HG03196 (cell line): ENCODE measurements around the gene FAM131A.

Experiments
- ATAC-seq: cut with Tn5 transposase; IDR thresholded peaks from one replicate; pipeline ENCODE4 v1.9.1; 2021; ENCODE audit not compliant: unreplicated experiment

The FAM131A gene, protein sequence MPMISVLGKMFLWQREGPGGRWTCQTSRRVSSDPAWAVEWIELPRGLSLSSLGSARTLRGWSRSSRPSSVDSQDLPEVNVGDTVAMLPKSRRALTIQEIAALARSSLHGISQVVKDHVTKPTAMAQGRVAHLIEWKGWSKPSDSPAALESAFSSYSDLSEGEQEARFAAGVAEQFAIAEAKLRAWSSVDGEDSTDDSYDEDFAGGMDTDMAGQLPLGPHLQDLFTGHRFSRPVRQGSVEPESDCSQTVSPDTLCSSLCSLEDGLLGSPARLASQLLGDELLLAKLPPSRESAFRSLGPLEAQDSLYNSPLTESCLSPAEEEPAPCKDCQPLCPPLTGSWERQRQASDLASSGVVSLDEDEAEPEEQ

DNA sequence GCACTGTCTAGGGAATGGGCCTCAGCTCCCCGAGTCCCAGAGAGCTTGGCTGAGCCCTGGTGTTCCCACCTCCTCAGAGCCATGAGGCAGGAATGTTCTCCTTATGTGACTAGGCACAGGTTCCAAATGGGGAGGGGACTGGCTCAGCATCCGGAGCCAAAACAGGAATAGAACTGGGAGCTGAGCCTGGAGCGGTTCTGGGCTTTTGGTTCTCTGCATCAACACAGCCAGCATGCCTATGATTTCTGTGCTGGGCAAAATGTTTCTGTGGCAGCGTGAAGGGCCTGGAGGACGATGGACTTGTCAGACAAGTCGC lies at the start of gene FAM131A:
Gene FAM131A, plus strand, starts transcription at position 202 of the 316 bp plus-strand sequence. Its CDS starts 31 bp downstream, at position 233.
- ATAC-seq, result no peak

DNA sequence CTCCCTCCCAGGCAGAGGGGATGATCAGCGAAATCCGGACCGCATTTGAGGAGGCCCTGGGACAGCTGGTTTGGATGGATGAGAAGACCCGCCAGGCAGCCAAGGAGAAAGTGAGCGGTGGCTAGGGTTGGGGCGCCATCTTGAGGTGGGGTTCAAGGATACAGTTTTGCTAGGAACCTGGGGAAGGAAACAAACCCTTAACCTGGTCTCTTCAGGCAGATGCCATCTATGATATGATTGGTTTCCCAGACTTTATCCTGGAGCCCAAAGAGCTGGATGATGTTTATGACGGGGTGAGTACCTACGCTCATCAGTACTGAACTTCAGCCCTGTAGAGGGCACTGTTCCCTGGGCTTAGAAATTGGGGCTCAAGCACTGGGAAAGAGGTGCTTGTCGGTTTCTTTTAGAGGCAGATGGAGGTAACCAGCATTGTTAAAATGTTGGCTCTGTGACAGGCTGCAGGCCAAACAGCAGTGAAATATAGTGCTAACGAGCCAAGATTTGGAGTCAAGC lies 47.9 kb upstream of the FAM131A start:
- ATAC-seq, result no peak

DNA sequence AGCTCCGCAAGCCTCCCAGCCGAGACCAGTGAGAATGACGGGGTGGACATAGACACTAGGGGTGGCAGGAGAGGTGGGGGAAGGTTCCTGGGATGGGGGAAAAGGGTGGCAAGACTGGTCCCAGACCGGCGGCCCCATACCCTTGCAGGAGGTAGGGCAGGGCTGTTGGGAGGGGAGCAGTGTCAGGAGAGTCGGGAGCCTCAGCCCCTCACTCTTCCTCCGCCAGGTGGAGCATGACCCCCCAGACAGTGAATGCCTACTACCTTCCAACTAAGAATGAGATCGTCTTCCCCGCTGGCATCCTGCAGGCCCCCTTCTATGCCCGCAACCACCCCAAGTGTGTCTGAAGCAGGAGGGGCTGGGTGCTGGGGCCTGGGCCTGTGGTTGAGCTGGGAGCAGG lies 47.1 kb upstream of the FAM131A start:
- ATAC-seq, result no peak

- no peak for ATAC-seq
Measured at GRCh38 chr3:184291044-184291737, 46.2 kb upstream of the FAM131A start.

DNA sequence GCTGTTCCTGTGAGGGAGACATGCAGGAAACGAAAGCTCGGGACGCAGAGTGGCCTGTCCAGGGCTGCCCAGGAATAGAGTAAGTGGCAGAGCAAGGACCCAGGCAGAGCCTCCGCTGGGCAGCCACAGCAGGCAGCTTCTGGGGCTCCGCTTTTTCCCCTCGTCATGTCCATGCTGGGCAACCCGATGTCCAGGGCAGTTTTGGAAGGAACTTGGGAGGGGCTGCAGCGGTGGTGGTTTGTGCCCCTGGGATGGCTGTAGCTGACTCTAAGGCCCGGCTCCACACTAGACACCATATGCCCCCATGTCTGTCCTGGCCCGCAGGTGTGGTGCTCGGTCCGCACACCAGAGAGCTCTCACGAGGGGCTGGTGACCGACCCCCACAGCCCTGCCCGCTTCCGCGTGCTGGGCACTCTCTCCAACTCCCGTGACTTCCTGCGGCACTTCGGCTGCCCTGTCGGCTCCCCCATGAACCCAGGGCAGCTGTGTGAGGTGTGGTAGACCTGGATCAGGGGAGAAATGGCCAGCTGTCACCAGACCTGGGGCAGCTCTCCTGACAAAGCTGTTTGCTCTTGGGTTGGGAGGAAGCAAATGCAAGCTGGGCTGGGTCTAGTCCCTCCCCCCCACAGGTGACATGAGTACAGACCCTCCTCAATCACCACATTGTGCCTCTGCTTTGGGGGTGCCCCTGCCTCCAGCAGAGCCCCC lies 45.5 kb upstream of the FAM131A start:
- no peak for ATAC-seq

DNA sequence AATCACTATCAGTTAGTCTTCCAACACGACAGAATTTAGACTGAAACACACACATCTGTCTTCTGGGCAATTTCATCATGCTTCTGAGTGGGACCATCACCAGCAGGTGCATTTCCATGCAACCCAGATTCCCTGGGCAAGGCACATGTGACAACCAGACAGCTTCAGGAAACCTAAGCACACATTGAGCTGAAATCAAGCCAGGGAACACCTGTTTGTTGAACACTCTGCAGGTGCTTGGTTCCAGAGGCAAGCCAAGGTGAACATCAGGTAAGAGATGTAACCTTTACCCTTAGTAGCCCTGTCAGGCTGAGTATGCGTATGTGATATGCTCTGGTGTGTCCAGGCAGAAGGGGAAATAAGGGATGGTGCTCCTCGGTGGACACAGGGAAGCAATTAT lies 41.6 kb upstream of the FAM131A start:
- no peak for ATAC-seq

DNA sequence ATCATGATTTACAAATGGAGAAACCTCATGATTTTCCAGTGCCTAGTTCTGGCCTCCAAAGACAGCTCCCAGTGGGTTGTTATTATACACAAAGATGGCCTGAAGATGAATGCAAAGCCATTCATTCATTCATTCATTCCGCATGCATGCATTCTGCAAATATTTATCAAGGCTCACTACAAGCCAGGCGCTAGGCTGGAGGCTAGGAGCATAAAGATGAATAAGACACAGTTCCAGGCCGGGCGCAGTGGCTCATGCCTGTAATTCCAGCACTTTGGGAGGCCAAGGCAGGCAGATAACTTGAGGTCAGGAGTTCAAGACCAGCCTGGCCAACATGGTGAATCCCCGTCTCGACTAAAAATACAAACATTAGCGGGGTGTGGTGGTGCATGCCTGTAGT lies 40.8 kb upstream of the FAM131A start:
- ATAC-seq, result no peak

DNA sequence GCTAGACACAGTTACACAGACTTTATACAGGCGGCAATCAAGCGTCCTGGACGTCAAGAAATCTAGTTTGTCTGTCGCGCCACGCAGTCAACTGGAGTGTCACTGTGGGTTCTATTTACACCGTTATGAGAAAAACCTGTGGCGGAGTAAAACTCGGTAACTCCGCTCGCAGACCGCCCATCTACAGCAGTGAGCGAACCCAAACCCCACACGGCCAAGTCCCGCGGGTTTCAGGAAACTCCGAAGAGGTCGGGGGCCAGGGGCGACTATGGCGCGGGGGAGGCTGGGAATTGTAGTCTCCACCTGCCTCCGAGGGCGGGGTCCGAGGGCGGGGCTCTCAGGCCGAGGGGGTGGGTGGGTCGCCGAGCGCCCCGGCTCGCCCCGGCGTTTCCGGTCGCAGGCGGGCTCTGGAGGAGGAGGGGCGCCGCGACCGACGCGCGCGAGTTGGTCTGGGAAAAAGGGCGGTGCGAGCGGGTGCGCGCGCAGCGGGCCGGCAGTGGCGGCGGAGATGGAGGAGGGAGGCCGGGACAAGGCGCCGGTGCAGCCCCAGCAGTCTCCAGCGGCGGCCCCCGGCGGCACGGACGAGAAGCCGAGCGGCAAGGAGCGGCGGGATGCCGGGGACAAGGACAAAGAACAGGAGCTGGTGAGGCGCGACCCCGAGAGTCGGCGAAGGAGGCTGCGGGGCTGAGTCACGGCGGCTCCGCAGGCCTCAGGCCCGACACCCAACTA lies 38.5 kb upstream of the FAM131A start, which contains the start of gene PSMD2:
Gene PSMD2, plus strand, starts transcription at position 483 of the 729 bp plus-strand sequence. Its CDS starts 26 bp downstream, at position 509.
- ATAC-seq, result peak; percentile 89

GRCh38 chr3:184299488-184300377 lies 37.7 kb upstream of the FAM131A start:
- ATAC-seq, result no peak

DNA sequence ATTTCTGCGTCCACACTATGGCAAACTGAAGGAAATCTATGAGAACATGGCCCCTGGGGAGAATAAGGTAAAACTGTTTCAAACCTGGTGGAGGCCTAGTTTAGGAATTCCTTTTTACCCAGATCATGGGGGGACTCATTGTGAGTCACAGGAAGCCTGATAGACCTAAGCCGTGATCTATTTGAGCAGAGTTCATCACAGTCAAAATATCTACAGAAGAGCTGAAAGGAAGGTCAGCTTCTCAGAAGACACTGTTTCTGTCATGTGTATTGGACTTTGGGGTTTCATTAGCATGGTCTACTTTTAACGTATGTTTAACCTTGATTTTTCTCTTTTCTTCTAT lies 37.1 kb upstream of the FAM131A start:
- no peak for ATAC-seq

GRCh38 chr3:184305577-184305976 lies 31.8 kb upstream of the FAM131A start:
- ATAC-seq, result no peak

DNA sequence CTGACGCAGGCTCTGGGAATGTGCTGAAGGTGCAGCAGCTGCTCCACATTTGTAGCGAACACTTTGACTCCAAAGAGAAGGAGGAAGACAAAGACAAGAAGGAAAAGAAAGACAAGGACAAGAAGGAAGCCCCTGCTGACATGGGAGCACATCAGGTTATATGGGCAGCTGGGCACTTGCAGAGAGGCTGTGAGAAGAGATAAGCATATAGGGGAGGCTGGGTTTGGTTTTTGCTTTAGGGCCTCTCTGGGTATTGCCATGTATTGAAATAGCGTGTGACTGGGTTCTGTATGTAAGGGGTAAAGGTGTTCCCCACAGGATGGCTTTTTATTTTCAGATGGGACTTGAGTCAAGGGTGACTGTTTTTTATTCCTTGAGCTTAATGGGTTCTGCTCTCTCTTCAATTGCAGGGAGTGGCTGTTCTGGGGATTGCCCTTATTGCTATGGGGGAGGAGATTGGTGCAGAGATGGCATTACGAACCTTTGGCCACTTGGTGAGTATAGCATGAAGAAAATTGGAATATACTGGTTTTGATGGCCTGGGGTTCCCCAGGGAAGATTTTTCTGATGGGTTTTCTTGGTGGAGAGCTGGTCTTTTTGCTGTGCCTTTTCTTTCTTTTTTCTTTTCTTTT lies 30.9 kb upstream of the FAM131A start:
- ATAC-seq, result no peak

- no peak for ATAC-seq
Measured at GRCh38 chr3:184307915-184308314, 29.5 kb upstream of the FAM131A start.

GRCh38 chr3:184308744-184309143 lies 28.7 kb upstream of the FAM131A start:
- no peak for ATAC-seq

DNA sequence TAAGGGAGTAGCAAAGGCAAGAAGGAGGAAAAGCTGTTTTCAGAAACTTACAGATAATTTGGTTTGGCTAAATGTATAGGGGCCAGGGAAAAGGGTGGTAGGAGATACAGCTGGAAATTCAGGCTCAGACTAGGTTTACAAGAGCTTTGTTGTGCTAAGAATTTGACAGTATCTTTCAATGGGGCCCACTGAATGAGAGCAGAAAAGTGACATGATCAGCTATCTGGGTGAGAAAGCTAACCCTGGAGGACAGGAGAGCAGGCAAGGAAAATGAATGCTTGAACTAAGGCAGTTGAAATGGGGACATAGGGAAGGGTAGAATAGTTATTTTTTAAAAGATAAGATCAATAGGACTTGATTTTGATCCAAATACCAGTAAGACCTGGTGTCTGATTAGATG lies 25.8 kb upstream of the FAM131A start:
- ATAC-seq, result no peak

DNA sequence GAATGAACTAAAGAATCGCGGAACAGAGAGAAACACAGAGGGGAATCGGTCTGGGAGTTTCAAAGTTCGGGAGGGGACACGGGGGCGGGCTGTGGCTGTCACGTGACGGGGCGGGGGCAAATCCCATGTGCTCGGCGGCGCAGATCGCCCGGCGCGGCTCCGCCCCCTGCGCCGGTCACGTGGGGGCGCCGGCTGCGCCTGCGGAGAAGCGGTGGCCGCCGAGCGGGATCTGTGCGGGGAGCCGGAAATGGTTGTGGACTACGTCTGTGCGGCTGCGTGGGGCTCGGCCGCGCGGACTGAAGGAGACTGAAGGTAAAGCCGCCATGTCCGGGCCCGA lies 23.1 kb upstream of the FAM131A start, which contains the start of gene EIF4G1:
Gene EIF4G1, plus strand, starts transcription at position 244 of the 337 bp plus-strand sequence. CDS start 1,191 bp downstream, outside the sequence.
- peak; percentile 87 for ATAC-seq

DNA sequence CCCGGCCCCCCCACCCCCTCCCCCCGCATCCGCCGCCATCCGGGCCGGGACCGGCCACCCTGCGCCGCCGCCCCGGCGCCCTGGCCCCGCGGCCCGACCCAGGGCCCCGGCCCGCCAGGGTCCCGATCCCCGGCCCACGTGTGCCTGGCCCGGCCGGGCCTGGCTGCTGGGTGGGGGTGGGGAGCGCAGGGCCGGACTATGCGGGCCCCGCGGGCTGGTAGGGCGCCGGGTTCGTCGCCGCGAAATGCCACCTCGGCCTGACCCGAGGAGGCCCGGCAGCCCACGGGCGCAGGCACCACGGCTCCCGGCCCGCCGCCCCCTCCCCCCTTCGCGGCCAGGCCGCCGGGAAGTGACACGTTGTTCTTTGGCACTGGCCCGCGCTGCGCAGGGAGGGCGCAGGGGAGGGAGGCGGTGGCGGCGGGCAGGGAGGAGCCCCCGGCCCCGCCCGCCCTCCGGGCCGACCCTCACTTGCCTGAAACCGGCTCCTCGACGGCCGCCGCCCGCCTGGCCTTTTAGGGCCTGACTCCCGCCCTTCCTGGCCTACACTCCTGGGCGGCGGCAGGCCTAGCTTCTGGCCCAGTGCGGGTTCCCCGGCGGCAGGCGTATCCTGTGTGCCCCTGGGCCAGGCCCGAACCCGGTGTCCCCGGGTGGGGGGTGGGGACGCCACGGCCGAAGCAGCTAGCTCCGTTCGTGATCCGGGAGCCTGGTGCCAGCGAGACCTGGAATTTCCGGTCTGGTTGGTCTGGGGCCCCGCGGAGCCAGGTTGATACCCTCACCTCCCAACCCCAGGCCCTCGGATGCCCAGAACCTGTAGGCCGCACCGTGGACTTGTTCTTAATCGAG lies 22.5 kb upstream of the FAM131A start:
- peak; percentile 31 for ATAC-seq

DNA sequence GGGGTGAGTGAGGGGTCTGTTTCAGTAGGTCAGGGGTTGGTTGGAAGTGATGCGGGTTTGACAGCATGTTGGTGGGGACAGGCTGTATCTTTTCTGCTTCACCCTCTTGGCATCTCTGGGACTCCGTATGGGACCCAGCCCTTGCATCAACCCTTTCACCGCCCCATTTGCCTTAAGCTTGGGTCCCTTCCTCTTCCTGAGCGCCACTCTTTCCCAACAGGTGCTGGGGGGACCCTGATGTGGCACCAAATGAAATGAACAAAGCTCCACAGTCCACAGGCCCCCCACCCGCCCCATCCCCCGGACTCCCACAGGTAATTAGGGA lies 21.9 kb upstream of the FAM131A start:
- ATAC-seq, result no peak
